ENCODE measurements around the gene COMMD10. TPM values are rescaled to one million over a fixed set of nuclear protein-coding genes. Genes with fewer than 3 reads are reported as not detected.

Gene COMMD10
- total RNA-seq, 1 donor from 2014 or later = 44.4 TPM

DNA sequence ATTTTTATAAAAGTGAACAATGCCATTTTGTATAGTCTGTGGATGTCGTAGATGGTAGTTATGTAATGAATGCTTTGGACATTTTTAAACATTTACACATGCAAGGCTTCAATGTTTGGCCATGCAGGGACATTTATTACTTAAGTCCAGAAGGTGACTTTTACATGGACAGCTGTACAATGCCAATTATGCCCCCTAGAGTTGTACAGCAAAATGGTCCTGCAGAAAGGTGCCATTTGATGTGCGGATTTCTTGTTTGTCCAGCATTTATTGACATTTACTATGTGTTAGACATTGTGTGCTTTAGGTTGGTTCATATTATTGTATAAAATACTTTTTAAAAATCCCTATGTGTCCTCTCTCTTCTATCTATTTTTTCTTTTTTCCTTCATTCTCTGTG lies 22.5 kb upstream of the COMMD10 start:
- H3K27me3 Mint-ChIP-seq = no peaks in the 10 kb centered on the region
- ATAC-seq (ENCODE audit: low read depth) = no peak
- CTCF ChIA-PET = no interaction called here

DNA sequence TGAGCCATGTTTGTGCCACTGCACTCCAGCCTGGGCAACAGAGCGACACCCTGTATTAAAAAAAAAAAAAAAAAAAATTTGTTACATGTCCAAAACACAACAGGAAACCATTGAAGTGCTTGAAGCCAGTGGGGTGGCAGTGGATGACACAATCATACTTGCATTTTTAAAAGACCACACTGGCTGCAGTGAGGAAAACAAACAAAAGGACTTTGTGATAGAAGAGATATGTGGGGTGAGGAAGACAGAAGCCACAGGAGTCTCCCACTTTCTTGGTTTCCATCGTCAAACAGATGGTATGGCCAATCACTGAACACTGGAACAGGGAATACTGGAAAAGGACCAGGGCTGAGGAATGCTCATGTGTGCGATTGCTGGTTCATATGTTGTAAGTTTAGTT lies 20.9 kb upstream of the COMMD10 start:
- intact Hi-C loops (cut with micrococcal nuclease) = no loop called here
- CTCF ChIA-PET = interaction anchor here (0.8 kb wide), 1 partner anchor 429 kb away, joined by 5 read pairs; no protein-coding TSS in a partner anchor

More for the DNA sequence above, 22.5 kb upstream of the COMMD10 start:
- no peak for DNase-seq
- intact Hi-C loops (cut with micrococcal nuclease) = no loop called here
- Mint-ChIP-seq H3K27ac (no peak overlapping the region), H3K4me1 (no peaks in the 10 kb centered on the region), H3K36me3 (ENCODE audit: low read depth) (no peaks in the 10 kb centered on the region), H3K9me3 (no peaks in the 10 kb centered on the region), H3K4me3 (no peak overlapping the region)
- TF ChIP-seq, protein P1, sequence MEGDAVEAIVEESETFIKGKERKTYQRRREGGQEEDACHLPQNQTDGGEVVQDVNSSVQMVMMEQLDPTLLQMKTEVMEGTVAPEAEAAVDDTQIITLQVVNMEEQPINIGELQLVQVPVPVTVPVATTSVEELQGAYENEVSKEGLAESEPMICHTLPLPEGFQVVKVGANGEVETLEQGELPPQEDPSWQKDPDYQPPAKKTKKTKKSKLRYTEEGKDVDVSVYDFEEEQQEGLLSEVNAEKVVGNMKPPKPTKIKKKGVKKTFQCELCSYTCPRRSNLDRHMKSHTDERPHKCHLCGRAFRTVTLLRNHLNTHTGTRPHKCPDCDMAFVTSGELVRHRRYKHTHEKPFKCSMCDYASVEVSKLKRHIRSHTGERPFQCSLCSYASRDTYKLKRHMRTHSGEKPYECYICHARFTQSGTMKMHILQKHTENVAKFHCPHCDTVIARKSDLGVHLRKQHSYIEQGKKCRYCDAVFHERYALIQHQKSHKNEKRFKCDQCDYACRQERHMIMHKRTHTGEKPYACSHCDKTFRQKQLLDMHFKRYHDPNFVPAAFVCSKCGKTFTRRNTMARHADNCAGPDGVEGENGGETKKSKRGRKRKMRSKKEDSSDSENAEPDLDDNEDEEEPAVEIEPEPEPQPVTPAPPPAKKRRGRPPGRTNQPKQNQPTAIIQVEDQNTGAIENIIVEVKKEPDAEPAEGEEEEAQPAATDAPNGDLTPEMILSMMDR (IDR thresholded peaks at IDR 0.05) = no peak
- POLR2A ChIA-PET = no interaction called here

DNA sequence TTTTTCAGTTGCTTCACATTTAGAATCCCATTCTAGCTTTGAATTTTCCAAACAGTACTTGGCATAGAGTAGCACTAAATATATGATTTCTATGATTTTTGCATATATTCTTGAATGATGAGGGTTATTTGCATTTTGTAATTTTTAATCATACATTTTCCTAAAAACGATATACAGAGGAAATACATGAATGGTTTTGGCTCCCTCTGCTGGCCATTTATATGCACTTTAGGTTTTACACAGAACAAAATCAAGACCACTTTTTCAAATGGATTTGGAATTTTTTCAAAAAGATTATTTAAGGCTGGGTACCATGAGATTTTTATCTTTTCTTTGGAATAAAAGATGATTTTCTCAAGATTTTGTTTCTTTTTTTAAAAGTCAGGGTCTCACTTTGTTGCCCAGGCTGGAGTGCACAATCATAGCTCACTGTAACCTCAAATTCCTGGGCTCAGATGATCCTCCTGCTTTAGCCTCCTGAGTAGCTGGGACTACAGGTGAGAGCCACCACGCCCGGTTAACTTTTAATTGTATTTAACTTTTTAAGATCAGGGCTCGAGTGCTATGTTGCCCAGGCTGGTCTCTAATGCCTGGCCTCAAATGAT lies 16.7 kb upstream of the COMMD10 start:
- H3K4me1 Mint-ChIP-seq = no peaks in the 10 kb centered on the region
- ATAC-seq (ENCODE audit: low read depth) (no peak), DNase-seq (no peak)
- H3K36me3 Mint-ChIP-seq (ENCODE audit: low read depth) = no peaks in the 10 kb centered on the region
- H3K27me3 Mint-ChIP-seq = no peaks in the 10 kb centered on the region
- ChIA-PET POLR2A (interaction anchor here (0.5 kb wide), 1 partner anchor 493 kb away, joined by 7 read pairs; no protein-coding TSS in a partner anchor), CTCF (interaction anchor here (0.7 to 3.8 kb wide), 16 partner anchors 9 to 758 kb away, joined by 3 to 23 read pairs (median 6); partner anchors contain the start of gene LVRN)
- TF ChIP-seq, protein P1 (IDR thresholded peaks at IDR 0.05) = peak; percentile 84
- intact Hi-C loops (cut with micrococcal nuclease) = loop anchor here (1.0 to 2.0 kb wide), 7 partner anchors 29 to 759 kb away; partner anchors contain the start of genes AP3S1 and ATG12
- H3K4me3 Mint-ChIP-seq = no peak overlapping the region
- H3K9me3 Mint-ChIP-seq = no peaks in the 10 kb centered on the region
- H3K27ac Mint-ChIP-seq = no peak overlapping the region

More for the DNA sequence above, 20.9 kb upstream of the COMMD10 start:
- Mint-ChIP-seq H3K27ac (no peak overlapping the region), H3K36me3 (ENCODE audit: low read depth) (no peaks in the 10 kb centered on the region), H3K9me3 (no peaks in the 10 kb centered on the region), H3K4me3 (no peak overlapping the region), H3K4me1 (no peaks in the 10 kb centered on the region), H3K27me3 (no peaks in the 10 kb centered on the region)
- TF ChIP-seq, protein P1 (IDR thresholded peaks at IDR 0.05) = no peak
- DNase-seq (no peak), ATAC-seq (ENCODE audit: low read depth) (no peak)
- POLR2A ChIA-PET = no interaction called here

DNA sequence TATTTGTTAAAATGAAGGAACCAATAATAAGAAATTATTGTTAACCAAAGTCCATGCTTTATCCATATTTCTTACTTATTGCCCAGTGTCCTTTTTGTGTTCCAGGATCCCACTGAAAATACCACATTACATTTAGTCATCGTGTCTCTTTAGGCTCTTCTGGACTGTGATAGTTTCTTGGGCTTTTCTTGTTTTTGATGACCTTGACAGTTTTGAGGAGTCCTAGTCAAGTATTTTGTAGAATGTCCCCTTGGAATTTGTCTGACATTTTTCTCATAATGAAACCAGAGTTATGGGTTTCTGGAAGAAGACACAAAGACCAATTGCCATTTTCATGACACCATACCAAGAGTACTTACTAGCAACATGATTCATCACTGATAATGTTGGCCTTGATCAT lies 13.6 kb upstream of the COMMD10 start:
- intact Hi-C loops (cut with micrococcal nuclease) = loop anchor here (10.0 kb wide), 2 partner anchors 866 to 896 kb away; no protein-coding TSS in a partner anchor

More for the DNA sequence above, 13.6 kb upstream of the COMMD10 start:
- Mint-ChIP-seq H3K36me3 (ENCODE audit: low read depth) (no peaks in the 10 kb centered on the region), H3K9me3 (peaks cover 2% of the 10 kb centered on the region), H3K4me3 (no peak overlapping the region), H3K27me3 (no peaks in the 10 kb centered on the region), H3K27ac (no peak overlapping the region), H3K4me1 (peaks cover 14% of the 10 kb centered on the region)
- TF ChIP-seq, protein P1 (IDR thresholded peaks at IDR 0.05) = no peak
- DNase-seq (no peak), ATAC-seq (ENCODE audit: low read depth) (no peak)
- POLR2A ChIA-PET = no interaction called here
- CTCF ChIA-PET = no interaction called here
